ENCODE measurements around the gene OR6Q1.

OR6Q1 gene

GRCh38 chr11:58058276-58059006 is 27.7 kb downstream of the OR6Q1 start:
- DNase-seq, result no peak

GRCh38 chr11:58059007-58059350 is 28.2 kb downstream of the OR6Q1 start:
- no peak for DNase-seq

GRCh38 chr11:58060535-58060934 is 29.8 kb downstream of the OR6Q1 start:
- no peak for DNase-seq

- DNase-seq, result no peak
Observed at GRCh38 chr11:58060939-58061672, 30.4 kb downstream of the OR6Q1 start.

GRCh38 chr11:58061813-58062212 is 31.1 kb downstream of the OR6Q1 start:
- no peak for DNase-seq

GRCh38 chr11:58067685-58068084 is 36.9 kb downstream of the OR6Q1 start:
- no peak for DNase-seq

- no peak for DNase-seq
Observed at GRCh38 chr11:58068655-58069054, 37.9 kb downstream of the OR6Q1 start.

GRCh38 chr11:58070585-58070984 is 39.8 kb downstream of the OR6Q1 start:
- DNase-seq, result no peak

GRCh38 chr11:58075781-58076180 is 45.0 kb downstream of the OR6Q1 start:
- DNase-seq, result no peak
